K562 (cell line): ENCODE data around the gene HJV. TPM values are rescaled to one million over a fixed set of nuclear protein-coding genes. Genes with fewer than 3 reads are reported as not detected.

Experiments used
- AFF1 ChIP-seq, 2 experiments: fragments of 450-650 bp; IDR thresholded peaks; 2 replicates each; pipeline ENCODE4 v1.6.1; 2018; ENCODE audit warnings: mild to moderate bottlenecking in 2 of 2, low read depth in 1 of 2; ENCODE audit not compliant: partially characterized antibody in 2 of 2
- DIDO1 ChIP-seq: fragments of 450-650 bp; IDR thresholded peaks from 2 replicates; pipeline ENCODE4 v1.6.1; 2016; ENCODE audit warnings: low read depth, missing biosample characterization, missing genetic modification characterization
- MXD1 ChIP-seq: fragments of 250-450 bp; sonication (Bioruptor Pico); IDR thresholded peaks from 2 replicates; pipeline ENCODE4 v1.8.0; 2021; ENCODE audit warnings: borderline replicate concordance, mild to moderate bottlenecking, moderate library complexity; ENCODE audit not compliant: poor library complexity, severe bottlenecking
- RCOR1 ChIP-seq, 2 experiments: IDR thresholded peaks; 2 replicates each; pipeline ENCODE4 v1.6.1; 2012; ENCODE audit warnings: low read depth in 2 of 2, low read length in 2 of 2, borderline replicate concordance in 1 of 2, improper control_type of control experiment in 1 of 2
- SRSF7 ChIP-seq: fragments of 200-400 bp; formaldehyde crosslinking; optimal IDR thresholded peaks from 2 replicates; pipeline ENCODE3; 2017; ENCODE audit warnings: mild to moderate bottlenecking, low read depth, low read length
- U2AF1 ChIP-seq: fragments of 200-400 bp; formaldehyde crosslinking; optimal IDR thresholded peaks from 2 replicates; pipeline ENCODE3; 2017; ENCODE audit warnings: mild to moderate bottlenecking, low read depth, low read length, moderate library complexity
- WHSC1 ChIP-seq: IDR thresholded peaks from one replicate; pipeline ENCODE4 v1.6.1; 2012; ENCODE audit warnings: low read length, control low read depth, inconsistent platforms
- ZBTB17 ChIP-seq: fragments of 450-650 bp; formaldehyde crosslinking; IDR thresholded peaks from 2 replicates; pipeline ENCODE4 v1.4.0; 2020; ENCODE audit warnings: mild to moderate bottlenecking
- ZNF41 ChIP-seq: fragments of 250-450 bp; sonication (Bioruptor Pico); conservative IDR thresholded peaks from 2 replicates; pipeline ENCODE4 v1.4.0; 2020; ENCODE audit warnings: mild to moderate bottlenecking
- ZZZ3 ChIP-seq: fragments of 450-650 bp; IDR thresholded peaks from 2 replicates; pipeline ENCODE4 v1.6.1; 2016; ENCODE audit warnings: antibody characterized with exemption, mild to moderate bottlenecking, moderate library complexity
- polyA plus RNA-seq, 8 experiments: library from polyadenylated mRNA; depleted of rRNA in 4 of 8; stranded (reverse) in 5 of 8; unstranded in 3 of 8; fragments of >200 nt; fragmentation: Nextera tagmentation in 2 of 8; fragmentation: Illumina TruSeq in 1 of 8; extraction: Ambion mirVana in 2 of 8; extraction: Trizol in 1 of 8; gene quantifications; 2 replicates each; pipeline versions ENCODE4 v1.2.1 to v1.2.3, GENCODE V29; 2011 to 2014; ENCODE audit warnings: inconsistent platforms in 1 of 8, missing spikeins in 1 of 8
- total RNA-seq, 7 experiments: library from RNA; depleted of rRNA in 6 of 7; stranded (reverse); fragments of >200 nt in 6 of 7; fragmentation: Illumina TruSeq in 2 of 7; extraction: Trizol in 2 of 7; gene quantifications; 2 replicates each; pipeline versions ENCODE4 v1.2.1 to v1.2.3, GENCODE V29; 2011 to 2021; ENCODE audit warnings: low replicate concordance in 1 of 7
- TF ChIP-seq, protein P1 (sequence below), 2 experiments: fragments of 450-650 bp; formaldehyde crosslinking in 1 of 2; IDR thresholded peaks; 2 replicates each; pipeline versions ENCODE4 v1.4.0 to v1.6.1; 2014 to 2020; ENCODE audit warnings: mild to moderate bottlenecking in 2 of 2, borderline replicate concordance in 1 of 2, low read depth in 1 of 2

The HJV gene
- total and polyA plus RNA-seq, 9 of the 15 experiments (the other 6 are each of a cell fraction or from before 2014, with no cell fraction given): 1.0 to 6.6 (median 2.4) TPM

DNA sequence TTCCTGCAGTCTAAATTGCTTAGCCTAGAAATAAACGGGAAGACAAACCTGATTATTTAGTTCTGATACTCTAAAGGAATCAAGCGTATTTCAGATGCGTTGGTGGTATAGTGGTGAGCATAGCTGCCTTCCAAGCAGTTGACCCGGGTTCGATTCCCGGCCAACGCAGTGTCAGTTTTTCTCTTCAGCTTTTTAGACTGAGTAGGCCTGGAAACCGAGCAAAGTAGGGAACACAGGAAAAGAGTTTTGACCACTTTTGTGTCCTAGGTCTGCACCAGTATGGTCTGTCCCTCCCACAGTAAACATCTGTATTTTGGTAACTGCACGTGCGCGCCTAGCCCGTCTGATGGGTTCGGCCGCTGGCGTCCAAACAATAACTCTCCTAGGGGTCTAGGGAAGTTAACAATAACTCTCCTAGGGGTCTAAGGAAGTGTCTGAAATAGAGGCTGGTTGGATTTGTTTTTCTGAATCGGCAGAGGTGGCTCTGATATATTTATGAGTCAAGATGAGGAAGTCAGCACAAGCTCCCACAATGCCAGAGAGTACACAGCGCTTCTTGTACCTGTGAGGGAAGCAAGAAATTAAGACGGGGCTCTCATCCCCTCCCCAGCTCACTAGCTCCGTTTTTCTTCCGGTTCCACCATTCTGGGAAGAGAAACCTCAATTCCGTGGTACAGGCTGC is 15.6 kb upstream of the HJV start (continued):
- TF ChIP-seq DIDO1 (tag): peak; percentile 33; the same call in 1 of the 2 replicates
- TF ChIP-seq ZNF41 (CRISPR knock-in tag): no peak; the same call in 1 of the 2 replicates
- no peak for TF ChIP-seq SRSF7
- TF ChIP-seq, protein P1, sequence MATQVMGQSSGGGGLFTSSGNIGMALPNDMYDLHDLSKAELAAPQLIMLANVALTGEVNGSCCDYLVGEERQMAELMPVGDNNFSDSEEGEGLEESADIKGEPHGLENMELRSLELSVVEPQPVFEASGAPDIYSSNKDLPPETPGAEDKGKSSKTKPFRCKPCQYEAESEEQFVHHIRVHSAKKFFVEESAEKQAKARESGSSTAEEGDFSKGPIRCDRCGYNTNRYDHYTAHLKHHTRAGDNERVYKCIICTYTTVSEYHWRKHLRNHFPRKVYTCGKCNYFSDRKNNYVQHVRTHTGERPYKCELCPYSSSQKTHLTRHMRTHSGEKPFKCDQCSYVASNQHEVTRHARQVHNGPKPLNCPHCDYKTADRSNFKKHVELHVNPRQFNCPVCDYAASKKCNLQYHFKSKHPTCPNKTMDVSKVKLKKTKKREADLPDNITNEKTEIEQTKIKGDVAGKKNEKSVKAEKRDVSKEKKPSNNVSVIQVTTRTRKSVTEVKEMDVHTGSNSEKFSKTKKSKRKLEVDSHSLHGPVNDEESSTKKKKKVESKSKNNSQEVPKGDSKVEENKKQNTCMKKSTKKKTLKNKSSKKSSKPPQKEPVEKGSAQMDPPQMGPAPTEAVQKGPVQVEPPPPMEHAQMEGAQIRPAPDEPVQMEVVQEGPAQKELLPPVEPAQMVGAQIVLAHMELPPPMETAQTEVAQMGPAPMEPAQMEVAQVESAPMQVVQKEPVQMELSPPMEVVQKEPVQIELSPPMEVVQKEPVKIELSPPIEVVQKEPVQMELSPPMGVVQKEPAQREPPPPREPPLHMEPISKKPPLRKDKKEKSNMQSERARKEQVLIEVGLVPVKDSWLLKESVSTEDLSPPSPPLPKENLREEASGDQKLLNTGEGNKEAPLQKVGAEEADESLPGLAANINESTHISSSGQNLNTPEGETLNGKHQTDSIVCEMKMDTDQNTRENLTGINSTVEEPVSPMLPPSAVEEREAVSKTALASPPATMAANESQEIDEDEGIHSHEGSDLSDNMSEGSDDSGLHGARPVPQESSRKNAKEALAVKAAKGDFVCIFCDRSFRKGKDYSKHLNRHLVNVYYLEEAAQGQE (IDR thresholded peaks at IDR 0.05; ENCODE audit: borderline replicate concordance): no peak
- TF ChIP-seq, protein P1 (CRISPR knock-in tag; IDR thresholded peaks at IDR 0.05; ENCODE audit: low read depth): no peak
- 0 out of 4 replicates have a peak, but pooled peaks of 1 of the 2 experiments have one; percentile 29 for TF ChIP-seq RCOR1 (IDR thresholded peaks at IDR 0.05; ENCODE audit: borderline replicate concordance in 1 of 2, low read depth in 2 of 2, low read length in 2 of 2)
- TF ChIP-seq U2AF1: no peak
- TF ChIP-seq ZZZ3: peak; percentile 38; the same call in 1 of the 2 replicates
- TF ChIP-seq MXD1 (CRISPR knock-in tag): no peak
- TF ChIP-seq WHSC1: no peak
- TF ChIP-seq AFF1 (IDR thresholded peaks at IDR 0.05; ENCODE audit: low read depth in 1 of 2, partially characterized antibody in 2 of 2): peak in 1 of 2 experiments; percentile 55
- 0 out of 2 replicates have a peak, but pooled peaks have one; percentile 26 for TF ChIP-seq ZBTB17 (CRISPR knock-in tag)
